Retinal pigment epithelial cell (primary cell): ENCODE measurements around the gene FAM50A.
"Not testable (repeated sequence)": the region's sequence is repeated elsewhere in the genome, so short reads cannot be mapped to it uniquely, and the experiment has no call there.

Experiments
- DNase-seq: peaks from one replicate; pipeline ENCODE4 v3.0.0-alpha.2; 2010; ENCODE audit warnings: low read depth
- H3K4me3 ChIP-seq: 2 replicates; pipeline ENCODE4 v1.5.1; 2011; ENCODE audit warnings: mild to moderate bottlenecking, low read length, control low read depth, moderate library complexity
- CTCF ChIP-seq: conservative IDR thresholded peaks from 2 replicates; pipeline ENCODE4 v1.5.1; 2011; ENCODE audit warnings: low read depth, low read length, control low read depth, inconsistent platforms

The FAM50A gene, protein sequence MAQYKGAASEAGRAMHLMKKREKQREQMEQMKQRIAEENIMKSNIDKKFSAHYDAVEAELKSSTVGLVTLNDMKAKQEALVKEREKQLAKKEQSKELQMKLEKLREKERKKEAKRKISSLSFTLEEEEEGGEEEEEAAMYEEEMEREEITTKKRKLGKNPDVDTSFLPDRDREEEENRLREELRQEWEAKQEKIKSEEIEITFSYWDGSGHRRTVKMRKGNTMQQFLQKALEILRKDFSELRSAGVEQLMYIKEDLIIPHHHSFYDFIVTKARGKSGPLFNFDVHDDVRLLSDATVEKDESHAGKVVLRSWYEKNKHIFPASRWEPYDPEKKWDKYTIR

GRCh38 chrX:154443992-154444754, at the start of gene FAM50A:
FAM50A (plus strand) TSS chrX:154444141; CDS start chrX:154444236, 95 bp downstream.
- H3K4me3 ChIP-seq, result peak within 1 kb of the TSS; percentile 55
- no peak for TF ChIP-seq CTCF
- DNase-seq, result no peak

GRCh38 chrX:154396363-154396762, 47.6 kb upstream of the FAM50A start:
- not testable (repeated sequence) for DNase-seq, H3K4me3 ChIP-seq

DNA sequence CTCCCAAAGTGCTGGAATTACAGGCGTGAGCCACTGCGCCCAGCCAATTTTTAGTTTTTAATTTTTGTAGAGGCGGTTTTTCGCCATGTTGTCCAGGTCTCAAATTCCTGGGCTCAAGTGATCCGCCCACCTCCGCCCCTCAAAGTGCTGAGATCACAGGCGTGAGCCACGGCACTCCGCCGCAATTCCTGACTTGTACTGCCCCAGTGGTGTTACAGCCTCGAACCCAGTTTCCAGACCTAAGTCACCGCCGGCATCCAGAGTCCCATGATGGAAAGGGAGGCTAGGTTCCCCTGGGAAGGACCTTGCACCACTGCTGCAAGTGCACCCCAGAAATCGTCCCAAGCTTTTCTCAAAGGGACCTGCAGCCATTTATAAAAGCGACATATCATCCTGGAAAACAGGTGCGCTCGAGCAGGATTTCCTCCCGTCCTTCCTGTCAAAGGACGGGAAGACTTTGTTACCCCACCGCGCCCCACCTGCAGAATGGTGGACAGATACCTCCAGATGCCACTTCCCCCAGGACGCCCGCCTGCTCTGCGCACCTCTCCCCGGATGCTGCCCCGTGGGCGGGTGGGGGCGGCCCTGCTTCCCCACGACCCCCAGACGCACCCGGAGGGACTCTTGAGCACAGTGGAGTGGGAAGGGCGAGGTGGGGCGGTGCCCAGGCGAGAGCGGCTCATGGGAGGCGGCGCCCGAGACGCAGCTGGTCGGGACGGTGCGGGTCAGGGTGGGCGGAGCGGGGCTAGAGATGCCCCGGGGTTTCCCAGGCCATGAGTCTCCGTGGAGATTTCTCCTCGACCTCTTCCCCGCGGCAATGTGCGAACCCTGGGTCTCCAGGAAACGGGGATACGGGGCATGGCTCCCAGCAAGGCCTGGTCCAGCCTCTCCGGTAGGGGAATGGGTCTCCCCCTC, 46.7 kb upstream of the FAM50A start:
- no peak for TF ChIP-seq CTCF
- H3K4me3 ChIP-seq, result peak overlapping the region; percentile 45
- DNase-seq, result no peak

DNA sequence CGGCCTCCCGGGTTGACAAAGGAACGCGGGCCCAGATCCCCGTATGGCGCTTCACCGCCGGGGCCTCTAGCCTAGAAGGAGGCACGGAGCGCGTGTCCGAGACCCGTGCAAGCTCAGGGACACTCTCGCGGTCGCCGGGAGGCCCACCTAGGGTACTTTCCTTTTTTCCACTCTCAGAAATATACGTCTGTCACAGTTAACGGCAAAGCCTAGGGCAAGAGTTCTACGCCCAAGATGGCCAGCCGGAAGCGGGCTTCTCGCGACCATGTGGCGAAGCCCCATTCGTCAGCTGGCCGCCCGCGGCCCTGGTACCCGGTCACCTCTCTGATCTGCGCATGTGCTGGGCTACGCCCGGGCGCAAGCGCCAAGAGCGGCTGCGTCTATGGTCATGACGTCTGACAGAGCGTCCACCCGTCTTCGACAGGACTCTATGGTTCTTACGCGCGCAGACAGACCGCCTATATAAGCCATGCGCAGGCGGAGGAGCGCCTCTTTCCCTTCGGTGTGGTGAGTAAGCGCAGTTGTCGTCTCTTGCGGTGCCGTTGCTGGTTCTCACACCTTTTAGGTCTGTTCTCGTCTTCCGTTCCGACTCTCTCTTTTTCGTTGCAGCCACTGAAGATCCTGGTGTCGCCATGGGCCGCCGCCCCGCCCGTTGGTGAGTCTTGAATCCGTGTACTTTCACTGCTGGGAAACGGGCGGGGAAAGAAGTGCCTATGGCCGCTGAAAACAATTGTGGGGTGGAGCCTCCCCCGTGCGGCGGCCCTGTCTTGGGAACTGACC, 45.9 kb upstream of the FAM50A start, which contains the start of gene RPL10:
RPL10 (plus strand) TSS at position 490 of the 780 bp plus-strand sequence; CDS start at position 633, 143 bp downstream.
- TF ChIP-seq CTCF, result no peak
- H3K4me3 ChIP-seq, result peak within 1 kb of the TSS; percentile 88
- peak; percentile 90 for DNase-seq

GRCh38 chrX:154398668-154399526, 45.0 kb upstream of the FAM50A start:
- DNase-seq, result no peak
- peak overlapping the region; percentile 88 for H3K4me3 ChIP-seq
- TF ChIP-seq CTCF, result peak; percentile 68

DNA sequence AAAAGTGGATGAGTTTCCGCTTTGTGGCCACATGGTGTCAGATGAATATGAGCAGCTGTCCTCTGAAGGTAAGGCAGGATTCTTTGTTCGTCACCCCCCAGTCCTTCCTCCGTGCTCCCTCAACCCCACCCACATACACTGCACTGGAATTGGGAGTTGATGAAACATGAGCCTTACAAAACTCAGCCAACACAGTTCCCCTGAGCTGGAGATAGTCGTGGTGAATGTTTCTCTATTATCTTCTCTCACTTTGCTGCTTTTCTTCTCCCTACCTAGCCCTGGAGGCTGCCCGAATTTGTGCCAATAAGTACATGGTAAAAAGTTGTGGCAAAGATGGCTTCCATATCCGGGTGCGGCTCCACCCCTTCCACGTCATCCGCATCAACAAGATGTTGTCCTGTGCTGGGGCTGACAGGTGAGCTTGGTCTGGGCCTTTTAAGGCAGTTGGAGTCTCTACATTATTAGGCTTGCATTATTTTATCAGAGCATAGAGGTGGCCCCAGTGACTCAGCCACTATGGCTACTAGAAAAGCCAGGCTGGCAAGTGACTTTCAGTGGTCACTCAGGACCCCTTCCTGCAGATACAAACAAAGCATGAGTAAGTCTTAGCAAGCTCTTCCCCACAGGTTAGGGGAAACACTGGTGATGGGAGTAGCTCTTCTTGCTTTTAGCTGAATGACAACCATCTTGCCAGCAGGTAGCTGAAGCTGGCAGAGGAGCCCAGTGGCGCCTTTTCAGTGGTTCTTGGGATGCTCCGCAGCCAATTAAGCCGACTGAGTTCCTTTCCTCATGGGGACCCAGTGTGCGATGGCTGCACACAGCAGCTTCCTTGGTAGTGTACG, 44.2 kb upstream of the FAM50A start:
- TF ChIP-seq CTCF, result no peak
- DNase-seq, result no peak
- peak overlapping the region; percentile 88 for H3K4me3 ChIP-seq

GRCh38 chrX:154400369-154400817, 43.5 kb upstream of the FAM50A start:
- peak overlapping the region; percentile 88 for H3K4me3 ChIP-seq
- DNase-seq, result not testable (repeated sequence)
